AG04449 (cell line): ENCODE results near the gene C1orf94.
A peak's percentile ranks its signal among the peaks of the same experiment; 100 is the strongest.

Source experiments
- CTCF ChIA-PET: fragments of 350-600 bp; formaldehyde crosslinking; extraction: SDS; loops from one replicate; lab custom pipeline; 2021; ENCODE audit warnings: antibody characterized with exemption; lab: Yijun Ruan, JAX
- POLR2A ChIA-PET: fragments of 400-600, 350-600 bp; formaldehyde crosslinking; extraction: SDS; loops from one replicate; lab custom pipeline; 2020; ENCODE audit warnings: antibody characterized with exemption, inconsistent platforms; lab: Yijun Ruan, JAX
- DNase-seq: peaks from one replicate; pipeline ENCODE4 v3.0.0-alpha.2; 2010; ENCODE audit warnings: low read depth, low spot score
- H3K4me3 ChIP-seq: 2 replicates; pipeline ENCODE4 v1.5.1; 2011; ENCODE audit warnings: low read depth, mild to moderate bottlenecking, control low read depth, low read length
- TF ChIP-seq, protein P1 (sequence below): IDR thresholded peaks from one replicate; pipeline ENCODE4 v1.5.1; 2011; ENCODE audit warnings: mild to moderate bottlenecking, moderate library complexity, low read length, control low read depth, inconsistent platforms; ENCODE audit not compliant: insufficient read depth; ENCODE audit errors: missing control alignments

Gene C1orf94

GRCh38 chr1:34262921-34263320 lies 86.2 kb downstream of the C1orf94 start:
- POLR2A ChIA-PET, result no interaction called here

GRCh38 chr1:34263406-34263805 lies 86.7 kb downstream of the C1orf94 start:
- POLR2A ChIA-PET, result no interaction called here
- no peak for DNase-seq
- CTCF ChIA-PET, result no interaction called here
- TF ChIP-seq, protein P1, sequence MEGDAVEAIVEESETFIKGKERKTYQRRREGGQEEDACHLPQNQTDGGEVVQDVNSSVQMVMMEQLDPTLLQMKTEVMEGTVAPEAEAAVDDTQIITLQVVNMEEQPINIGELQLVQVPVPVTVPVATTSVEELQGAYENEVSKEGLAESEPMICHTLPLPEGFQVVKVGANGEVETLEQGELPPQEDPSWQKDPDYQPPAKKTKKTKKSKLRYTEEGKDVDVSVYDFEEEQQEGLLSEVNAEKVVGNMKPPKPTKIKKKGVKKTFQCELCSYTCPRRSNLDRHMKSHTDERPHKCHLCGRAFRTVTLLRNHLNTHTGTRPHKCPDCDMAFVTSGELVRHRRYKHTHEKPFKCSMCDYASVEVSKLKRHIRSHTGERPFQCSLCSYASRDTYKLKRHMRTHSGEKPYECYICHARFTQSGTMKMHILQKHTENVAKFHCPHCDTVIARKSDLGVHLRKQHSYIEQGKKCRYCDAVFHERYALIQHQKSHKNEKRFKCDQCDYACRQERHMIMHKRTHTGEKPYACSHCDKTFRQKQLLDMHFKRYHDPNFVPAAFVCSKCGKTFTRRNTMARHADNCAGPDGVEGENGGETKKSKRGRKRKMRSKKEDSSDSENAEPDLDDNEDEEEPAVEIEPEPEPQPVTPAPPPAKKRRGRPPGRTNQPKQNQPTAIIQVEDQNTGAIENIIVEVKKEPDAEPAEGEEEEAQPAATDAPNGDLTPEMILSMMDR, result no peak
- H3K4me3 ChIP-seq, result no peak overlapping the region

More at GRCh38 chr1:34262921-34263320, 86.2 kb downstream of the C1orf94 start:
- CTCF ChIA-PET, result interaction anchor here (1.0 kb wide), 1 partner anchor 9 kb away, joined by 3 read pairs; no protein-coding TSS in a partner anchor
- TF ChIP-seq, protein P1, result no peak
- H3K4me3 ChIP-seq, result no peak overlapping the region
- DNase-seq, result no peak

DNA sequence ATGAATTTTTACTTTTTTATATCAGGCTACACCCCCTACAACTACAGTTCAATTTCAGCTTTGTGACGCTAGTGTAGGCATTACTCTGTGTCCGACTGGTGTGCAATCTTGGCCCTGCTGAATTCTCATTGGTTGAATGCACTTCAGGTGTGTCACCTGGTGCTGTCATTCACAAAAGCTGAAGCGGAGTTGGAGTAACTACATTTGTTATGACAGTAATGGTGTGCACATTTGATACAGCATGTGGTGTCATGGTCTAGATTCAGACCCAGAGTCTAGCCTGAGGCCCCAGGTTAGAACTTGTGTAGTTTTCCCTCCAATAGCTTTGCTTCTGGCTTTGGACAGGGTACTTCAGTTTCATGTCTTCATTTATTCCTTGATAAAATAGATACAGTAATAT lies 88.7 kb downstream of the C1orf94 start:
- ChIA-PET CTCF (no interaction called here), POLR2A (no interaction called here)
- TF ChIP-seq, protein P1, result no peak
- no peak for DNase-seq
- H3K4me3 ChIP-seq, result no peak overlapping the region

- no peak for DNase-seq
- ChIA-PET CTCF (interaction anchor here (1.0 kb wide), 1 partner anchor 634 kb away, joined by 4 read pairs; no protein-coding TSS in a partner anchor), POLR2A (interaction anchor here (0.5 kb wide), 1 partner anchor 99 kb away, joined by 3 read pairs; no protein-coding TSS in a partner anchor)
- no peak overlapping the region for H3K4me3 ChIP-seq
- TF ChIP-seq, protein P1, result no peak
Observed at GRCh38 chr1:34266127-34266951, 89.6 kb downstream of the C1orf94 start.

DNA sequence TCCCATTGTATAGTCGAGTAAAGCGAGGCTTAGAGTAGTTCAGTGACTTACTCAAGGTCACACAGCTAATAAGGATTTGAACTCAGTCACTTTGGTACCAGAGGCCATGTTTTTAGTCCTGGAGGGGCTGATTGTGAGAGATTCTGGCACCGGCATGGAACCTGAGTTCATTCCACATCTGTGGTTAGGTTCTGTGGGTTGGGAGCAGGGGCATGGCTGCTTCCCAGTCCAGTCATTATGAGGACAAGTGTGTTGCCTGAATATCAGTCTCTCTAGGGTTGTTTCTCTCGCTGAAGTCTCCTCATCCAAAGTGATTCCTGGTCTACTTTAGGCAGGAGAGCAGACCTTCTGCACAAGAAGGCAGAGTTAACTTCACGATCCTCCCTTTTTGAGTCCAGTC lies 90.6 kb downstream of the C1orf94 start:
- POLR2A ChIA-PET, result no interaction called here
- no peak for DNase-seq
- TF ChIP-seq, protein P1, result no peak
- CTCF ChIA-PET, result interaction anchor here (1.0 kb wide), 1 partner anchor 635 kb away, joined by 4 read pairs; no protein-coding TSS in a partner anchor
- H3K4me3 ChIP-seq, result no peak overlapping the region

DNA sequence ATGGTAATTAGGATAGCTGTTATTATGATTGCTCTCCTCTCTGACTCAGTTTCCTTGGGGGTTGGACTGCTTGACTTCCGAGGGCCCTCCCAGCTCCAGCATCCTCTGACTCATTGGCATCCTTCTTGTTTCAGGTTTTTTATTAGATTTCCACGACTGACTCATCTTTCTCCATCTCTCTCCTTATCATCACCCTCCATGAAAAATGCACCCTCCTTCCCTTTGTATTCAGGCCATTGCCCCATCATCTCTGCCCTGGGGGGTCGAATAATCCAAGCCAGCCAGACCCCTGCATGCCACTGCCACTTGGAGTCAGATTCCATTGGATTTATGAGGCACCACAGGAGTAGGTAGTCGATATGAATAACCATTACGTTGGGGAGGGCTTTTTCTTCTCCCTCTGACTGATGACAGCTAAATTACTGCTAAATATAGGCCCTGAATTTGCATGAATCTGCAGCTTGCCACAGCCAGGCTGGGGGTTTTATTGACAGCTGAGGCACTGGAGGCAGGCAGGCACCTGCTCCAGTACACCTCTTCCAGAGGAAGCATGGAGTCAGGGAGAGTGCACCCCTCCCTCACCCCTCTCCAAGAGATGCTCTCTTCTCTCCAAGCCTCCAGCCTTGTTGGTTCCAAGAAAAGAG lies 91.7 kb downstream of the C1orf94 start:
- CTCF ChIA-PET, result interaction anchor here (1.2 to 1.3 kb wide), 2 partner anchors 533 to 636 kb away, joined by 4 to 6 read pairs; no protein-coding TSS in a partner anchor
- TF ChIP-seq, protein P1, result no peak
- DNase-seq, result peak; percentile 31

More for the DNA sequence above, 91.7 kb downstream of the C1orf94 start:
- no peak overlapping the region for H3K4me3 ChIP-seq
- POLR2A ChIA-PET, result no interaction called here
